ENCODE data around the gene PELO.

PELO gene

GRCh38 chr5:52798938-52799337, 11.2 kb downstream of the PELO start:
- TF ChIP-seq CTCF (IDR thresholded peaks at IDR 0.05) = no peak

DNA sequence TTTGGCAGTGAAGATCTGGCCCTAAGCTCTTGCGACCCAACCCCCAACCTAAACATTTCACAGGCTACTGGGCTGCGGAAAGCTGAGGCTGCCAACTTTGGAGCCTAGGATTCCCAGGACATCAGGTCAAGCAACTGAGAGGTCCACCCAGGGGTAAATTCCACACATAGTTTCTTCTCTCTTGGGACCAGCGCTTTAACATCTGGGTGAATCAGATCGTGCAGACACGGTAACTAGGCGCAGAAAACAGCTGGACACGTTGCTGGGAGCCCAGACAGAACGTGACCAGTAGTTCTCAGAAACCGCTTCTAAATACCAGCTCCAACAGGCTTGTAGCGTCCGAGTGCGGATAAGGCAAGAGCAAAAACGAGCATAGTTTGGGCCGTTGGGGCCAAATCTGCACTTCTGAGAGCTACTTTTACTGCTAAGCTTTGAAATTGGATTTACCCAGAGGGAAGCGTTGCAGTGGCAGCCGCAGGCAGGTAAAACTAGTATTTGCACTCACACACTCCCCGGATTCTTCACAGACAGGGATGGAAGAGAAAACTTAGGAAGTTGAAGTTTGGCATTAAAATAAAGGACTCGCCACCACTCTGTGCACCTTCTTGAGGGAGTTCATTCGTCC, 11.8 kb downstream of the PELO start:
- TF ChIP-seq CTCF (IDR thresholded peaks at IDR 0.05) = no peak

DNA sequence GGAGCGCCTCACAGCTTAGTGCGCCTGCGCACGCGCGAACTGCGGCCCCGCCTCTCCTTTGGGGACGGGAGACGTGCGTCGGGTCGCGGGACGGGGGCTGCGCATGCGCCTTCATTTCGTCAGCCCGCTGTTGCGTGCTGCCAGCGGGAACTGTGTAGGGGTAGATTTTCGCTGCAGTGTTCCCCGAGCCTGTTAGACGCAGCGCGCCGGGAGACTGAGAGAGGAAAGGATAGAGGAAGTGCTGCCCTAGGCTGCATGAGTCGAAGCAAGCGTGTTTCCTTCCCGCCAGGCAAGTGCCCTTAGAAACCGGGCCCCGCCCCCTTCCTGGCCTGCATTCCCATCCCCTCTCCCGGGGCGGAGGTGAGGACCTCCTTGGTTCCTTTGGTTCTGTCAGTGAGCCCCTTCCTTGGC, 12.3 kb downstream of the PELO start:
- no peak for TF ChIP-seq CTCF (IDR thresholded peaks at IDR 0.05)

GRCh38 chr5:52800394-52801213, 12.9 kb downstream of the PELO start:
- no peak for TF ChIP-seq CTCF (IDR thresholded peaks at IDR 0.05)

DNA sequence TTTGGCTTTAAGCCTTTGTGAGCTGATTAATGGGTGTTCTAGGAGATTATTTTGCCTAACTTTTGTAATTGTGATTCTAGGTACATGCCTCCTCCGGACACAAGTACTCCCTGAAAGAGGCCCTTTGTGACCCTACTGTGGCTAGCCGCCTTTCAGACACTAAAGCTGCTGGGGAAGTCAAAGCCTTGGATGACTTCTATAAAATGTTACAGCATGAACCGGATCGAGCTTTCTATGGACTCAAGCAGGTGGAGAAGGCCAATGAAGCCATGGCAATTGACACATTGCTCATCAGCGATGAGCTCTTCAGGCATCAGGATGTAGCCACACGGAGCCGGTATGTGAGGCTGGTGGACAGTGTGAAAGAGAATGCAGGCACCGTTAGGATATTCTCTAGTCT, 13.6 kb downstream of the PELO start:
- no peak for TF ChIP-seq CTCF (IDR thresholded peaks at IDR 0.05)

DNA sequence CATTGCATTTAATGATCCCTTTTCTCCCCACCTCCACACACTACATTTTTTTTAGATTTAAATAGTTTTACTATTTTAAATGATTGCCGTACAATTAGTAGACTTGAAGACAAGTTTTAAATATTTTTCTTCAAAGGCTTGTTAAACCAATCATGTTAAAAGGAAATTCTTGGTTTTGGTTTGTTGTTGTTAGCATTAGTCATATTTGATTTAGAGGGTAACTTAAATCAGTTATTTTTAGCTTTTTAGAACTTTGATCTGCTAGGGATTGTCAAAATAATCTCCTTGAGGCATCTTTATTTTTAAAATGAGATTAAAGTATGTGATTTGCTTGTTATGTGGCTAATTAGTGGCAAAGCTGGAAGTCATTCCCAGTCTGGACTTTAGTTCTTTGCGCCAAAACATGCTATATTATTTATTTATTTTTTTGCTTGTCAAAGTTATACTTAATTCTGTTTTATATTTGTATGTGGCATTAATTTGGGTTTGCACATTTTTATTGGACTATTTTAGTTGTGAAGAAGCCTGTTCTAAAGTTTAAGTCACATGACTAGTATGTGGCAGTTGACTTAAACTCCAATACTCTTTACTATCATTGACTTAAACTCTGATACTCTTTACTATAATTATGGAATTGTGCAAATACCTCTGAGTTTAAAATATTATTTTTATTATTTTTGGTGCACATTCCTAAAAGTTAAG, 14.7 kb downstream of the PELO start:
- TF ChIP-seq CTCF (IDR thresholded peaks at IDR 0.05) = no peak

DNA sequence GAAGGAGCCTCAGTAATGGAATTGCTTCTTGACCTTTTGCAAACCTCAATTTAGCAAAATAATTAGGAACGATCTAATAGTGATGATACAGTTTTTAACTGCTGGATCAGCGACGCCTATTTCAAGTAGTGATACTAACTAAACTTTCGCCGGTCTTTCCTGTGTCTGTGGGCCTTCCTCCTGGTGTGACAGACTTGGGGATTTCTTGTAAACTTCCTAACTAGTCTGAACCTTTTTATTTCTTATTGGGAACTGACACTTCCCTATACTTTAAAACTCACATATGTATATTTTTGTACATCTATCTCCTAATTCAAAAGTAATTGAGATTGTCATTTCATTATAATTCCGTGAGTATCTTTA, 15.2 kb downstream of the PELO start:
- TF ChIP-seq CTCF (IDR thresholded peaks at IDR 0.05) = no peak

All from LNCAP (cell line).